ENCODE measurements around the gene ZRSR2. TPM values are rescaled to one million over a fixed set of nuclear protein-coding genes. Genes with fewer than 3 reads are reported as not detected.
"Not testable (repeated sequence)": the region's sequence is repeated elsewhere in the genome, so short reads cannot be mapped to it uniquely, and the experiment has no call there.

ZRSR2 gene
- 10 to 100 TPM; 11.1 to 13.1 TPM for total RNA-seq
- long read RNA-seq, donor 1, partial matches to known transcripts: 2 of 8 reads
- long read RNA-seq, donor 1, other reads (novel, unspliced or antisense): 2 of 8 reads
- long read RNA-seq, donor 2, transcript ZRSR2-201 (11 exons, 1,491 nt): major isoform, 9 of 12 reads
- long read RNA-seq, donor 2, partial matches to known transcripts: 1 of 12 reads
- long read RNA-seq, donor 2, other reads (novel, unspliced or antisense): 2 of 12 reads

DNA sequence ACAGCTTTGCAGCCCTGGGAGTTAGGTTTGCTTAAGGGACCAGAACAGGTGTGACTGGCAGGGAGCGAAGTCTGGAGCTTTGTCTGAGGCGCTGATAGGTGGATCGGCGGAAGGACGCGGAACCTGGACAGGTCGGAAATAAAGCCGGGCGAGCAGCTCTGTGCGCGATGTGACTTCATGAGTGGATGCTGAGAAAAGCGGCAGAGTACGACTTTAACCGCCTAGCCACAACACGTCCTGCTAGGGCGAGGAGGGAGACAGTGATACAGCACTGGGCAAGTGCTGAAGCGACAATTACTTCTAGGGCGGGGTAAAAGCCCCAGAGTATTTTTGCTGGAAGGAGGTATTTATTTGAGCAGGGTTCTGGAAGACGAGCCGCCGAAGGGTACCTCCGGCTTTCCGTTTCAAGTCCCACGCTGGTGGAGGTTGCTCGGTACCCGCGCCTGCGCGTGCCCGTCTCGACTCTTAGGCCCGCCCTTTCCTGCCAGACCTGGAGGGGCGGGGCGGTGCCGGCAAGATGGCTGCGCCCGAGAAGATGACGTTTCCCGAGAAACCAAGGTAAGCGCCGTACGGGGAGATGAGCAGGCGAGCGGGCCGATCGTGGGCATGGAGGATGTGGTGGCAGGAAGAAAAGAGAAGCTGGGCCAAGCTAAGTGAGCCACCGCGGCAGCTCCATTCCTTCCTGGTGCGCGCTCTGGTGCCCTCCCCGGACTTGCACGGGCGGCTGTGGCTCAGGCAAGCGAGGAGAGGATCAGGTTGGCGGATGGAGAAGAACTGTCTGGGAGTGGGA, at the start of gene ZRSR2:
TSS of gene ZRSR2 (plus strand) at position 506 of the 790 bp plus-strand sequence. CDS start at position 518, 12 bp downstream.
- peak; percentile 95 for DNase-seq (ENCODE audit: low spot score)
- intact Hi-C loops (cut with DNase I): no loop called here

DNA sequence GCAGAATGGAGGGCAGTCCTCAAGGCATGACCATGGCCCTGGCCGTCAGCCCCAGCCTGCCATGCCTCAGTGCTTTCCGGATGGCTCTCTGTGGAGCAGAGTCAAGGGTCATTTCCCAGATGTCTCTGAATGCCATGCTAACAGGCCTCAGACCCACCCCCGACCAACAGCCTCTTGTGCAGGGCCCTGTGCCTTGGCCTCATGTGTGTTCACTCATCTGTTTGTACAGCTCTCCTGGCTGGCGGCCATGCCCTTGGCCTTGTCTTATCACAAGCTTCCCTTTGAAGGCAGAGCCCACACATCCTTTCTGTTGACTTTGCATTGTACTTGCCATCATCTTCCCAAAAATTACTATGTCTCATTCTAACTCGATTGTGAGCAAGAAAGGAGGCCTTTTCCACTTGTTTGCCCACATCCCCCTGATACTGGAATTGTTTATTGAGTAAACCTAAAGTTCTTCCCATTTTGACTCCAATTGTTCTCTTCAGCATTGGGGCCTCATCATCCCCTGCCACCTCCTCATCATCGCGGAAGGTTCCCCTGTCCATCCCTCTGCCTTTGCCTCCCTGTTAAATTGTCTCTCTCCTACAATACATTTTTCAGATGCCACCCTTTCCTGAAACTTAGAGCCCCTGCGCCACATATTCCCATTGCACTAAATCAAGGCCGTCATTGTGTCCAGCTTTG, 46.0 kb upstream of the ZRSR2 start:
- intact Hi-C loops (cut with DNase I): no loop called here
- DNase-seq (ENCODE audit: low spot score): no peak

GRCh38 chrX:15745179-15745578, 45.1 kb upstream of the ZRSR2 start:
- DNase-seq (ENCODE audit: low spot score): no peak
- intact Hi-C loops (cut with DNase I): no loop called here

DNA sequence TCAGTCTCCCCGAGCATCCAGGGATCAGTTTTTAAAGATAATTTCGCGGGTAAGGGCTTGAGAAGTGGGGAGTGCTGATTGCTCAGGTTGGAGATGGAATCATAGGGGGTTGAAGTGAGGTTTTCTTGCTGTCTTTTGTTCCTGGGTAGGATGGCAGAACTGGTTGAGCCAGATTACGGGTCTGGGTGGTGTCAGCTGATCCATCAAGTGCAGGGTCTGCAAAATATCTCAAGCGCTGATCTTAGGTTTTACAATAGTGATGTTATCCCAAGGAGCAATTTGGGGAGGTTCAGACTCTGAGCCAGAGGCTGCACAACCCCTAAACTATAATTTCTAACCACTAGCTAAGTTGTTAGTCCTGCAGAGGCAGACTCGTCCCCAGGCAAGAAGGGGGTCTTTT, 43.6 kb upstream of the ZRSR2 start:
- intact Hi-C loops (cut with DNase I); DNase-seq (ENCODE audit: low spot score): not testable (repeated sequence)

- DNase-seq (ENCODE audit: low spot score): no peak
- intact Hi-C loops (cut with DNase I): no loop called here
Observed at GRCh38 chrX:15747626-15748173, 42.6 kb upstream of the ZRSR2 start.

- DNase-seq (ENCODE audit: low spot score): no peak
- intact Hi-C loops (cut with DNase I): no loop called here
Observed at GRCh38 chrX:15748841-15749240, 41.4 kb upstream of the ZRSR2 start.

DNA sequence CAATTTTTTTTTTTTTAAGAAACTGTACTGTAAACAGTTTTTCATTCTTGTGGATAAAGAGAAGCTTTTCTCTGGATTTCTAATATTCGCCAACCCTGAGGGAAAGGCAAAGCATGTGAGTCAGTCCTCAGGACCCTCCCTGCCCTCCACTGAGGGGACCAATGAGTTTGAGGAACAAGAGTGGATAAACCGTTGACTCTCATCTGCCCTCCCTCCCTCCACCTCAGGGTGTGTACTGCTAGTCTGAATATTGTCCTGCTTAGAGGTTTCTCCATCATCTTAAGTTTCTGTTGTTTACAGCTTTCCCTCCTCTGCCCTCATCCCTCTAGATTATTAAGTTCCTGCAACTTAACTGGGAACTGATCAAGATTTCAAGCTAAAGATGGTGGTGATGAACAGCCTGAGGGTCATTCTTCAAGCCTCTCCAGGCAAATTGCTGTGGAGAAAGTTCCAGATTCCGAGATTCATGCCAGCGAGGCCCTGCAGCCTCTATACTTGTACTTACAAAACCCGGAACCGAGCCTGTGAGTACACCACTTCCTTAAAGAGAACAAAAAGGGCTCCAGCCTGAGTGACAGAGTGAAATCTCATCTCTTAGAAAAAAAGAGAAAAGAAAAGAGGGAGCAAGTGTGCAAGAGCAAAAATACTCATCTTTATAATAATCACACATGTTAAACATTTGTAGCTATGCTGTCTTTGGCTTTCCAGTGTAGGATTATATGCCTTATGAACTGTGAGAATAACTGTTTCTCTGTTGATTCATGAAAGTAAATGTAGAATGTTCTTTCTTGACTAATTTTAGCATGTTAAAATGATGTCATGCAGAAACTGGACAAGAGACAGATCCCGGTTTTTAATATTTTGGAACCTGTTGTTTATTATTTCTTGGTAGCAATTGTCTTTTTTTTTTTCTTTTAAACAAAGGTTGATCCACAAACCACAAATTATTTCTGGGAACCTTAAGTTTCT, 40.4 kb upstream of the ZRSR2 start:
- intact Hi-C loops (cut with DNase I): no loop called here
- DNase-seq (ENCODE audit: low spot score): no peak

DNA sequence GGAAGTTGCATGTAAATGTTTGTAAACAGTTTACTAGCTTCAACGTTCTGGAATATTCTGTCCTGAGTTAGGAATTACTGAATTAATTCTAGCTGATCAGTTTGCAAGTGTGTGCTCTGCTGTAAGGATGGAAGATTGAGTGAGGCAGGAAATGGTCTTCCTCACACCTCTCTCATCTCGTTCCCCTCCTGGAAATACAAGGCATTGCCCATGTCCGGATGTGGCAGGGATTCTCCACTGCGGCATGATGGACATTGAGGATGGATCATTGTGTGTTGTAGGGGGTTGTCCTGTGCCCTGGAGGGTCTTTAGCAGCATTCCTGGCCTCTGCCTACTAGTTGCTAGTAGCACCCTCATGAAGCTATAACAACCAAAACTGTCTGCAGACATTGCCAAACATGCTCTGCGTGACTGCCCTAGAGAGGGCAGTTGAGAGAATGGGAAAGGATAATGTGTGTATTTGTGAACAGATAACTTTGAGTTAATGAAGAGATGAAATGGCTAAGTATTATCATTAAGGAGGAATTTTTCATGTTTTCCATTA, 39.6 kb upstream of the ZRSR2 start:
- intact Hi-C loops (cut with DNase I): no loop called here
- DNase-seq (ENCODE audit: low spot score): no peak

GRCh38 chrX:15751155-15751819, 39.0 kb upstream of the ZRSR2 start:
- intact Hi-C loops (cut with DNase I): no loop called here
- DNase-seq (ENCODE audit: low spot score): no peak

DNA sequence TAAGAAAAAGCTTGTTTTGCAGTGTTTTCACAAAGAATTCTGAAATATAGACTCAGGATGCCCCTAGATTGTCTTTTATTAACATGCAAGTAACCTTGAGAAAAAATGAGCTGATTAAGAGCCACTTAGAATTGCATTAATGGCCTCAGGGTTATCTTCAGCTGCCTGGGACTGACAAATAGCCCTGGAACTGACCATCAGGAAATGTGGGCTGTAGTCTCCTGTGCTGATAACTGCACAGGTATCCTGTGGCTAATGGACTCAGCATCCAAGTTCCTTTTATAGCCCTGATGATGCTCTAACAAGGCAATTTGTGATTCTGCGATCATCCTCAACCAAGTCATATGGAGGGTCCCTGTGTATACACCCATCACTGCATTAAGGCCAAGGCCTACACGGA, 35.2 kb upstream of the ZRSR2 start:
- intact Hi-C loops (cut with DNase I): no loop called here
- no peak for DNase-seq (ENCODE audit: low spot score)

GRCh38 chrX:15758140-15758539, 32.1 kb upstream of the ZRSR2 start:
- DNase-seq (ENCODE audit: low spot score): no peak

DNA sequence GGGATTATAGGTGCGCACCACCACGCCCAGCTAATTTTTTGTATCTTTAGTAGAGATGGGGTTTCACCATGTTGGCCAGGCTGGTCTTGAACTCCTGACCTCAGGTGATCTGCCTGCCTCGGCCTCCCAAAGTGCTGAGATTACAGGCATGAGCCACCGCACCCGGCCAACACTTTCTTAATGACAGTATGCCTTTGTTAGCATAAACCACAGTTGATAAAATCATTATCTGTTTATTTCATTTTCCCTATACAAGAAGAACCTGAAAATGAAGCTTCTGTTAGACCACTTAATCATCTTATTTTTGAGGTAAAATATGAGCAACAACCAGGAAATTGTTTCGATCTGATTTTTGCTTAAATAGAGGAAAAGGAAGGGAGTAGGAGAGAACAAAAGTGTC, 30.4 kb upstream of the ZRSR2 start:
- intact Hi-C loops (cut with DNase I); DNase-seq (ENCODE audit: low spot score): not testable (repeated sequence)

More at GRCh38 chrX:15758140-15758539, 32.1 kb upstream of the ZRSR2 start:
- intact Hi-C loops (cut with DNase I): no loop called here

- intact Hi-C loops (cut with DNase I): no loop called here
- DNase-seq (ENCODE audit: low spot score): no peak
Observed at GRCh38 chrX:15761564-15762191, 28.6 kb upstream of the ZRSR2 start.

GRCh38 chrX:15769300-15769954, 20.9 kb upstream of the ZRSR2 start:
- no peak for DNase-seq (ENCODE audit: low spot score)
- intact Hi-C loops (cut with DNase I): no loop called here

GRCh38 chrX:15781961-15782699, 8.2 kb upstream of the ZRSR2 start:
- intact Hi-C loops (cut with DNase I): no loop called here
- no peak for DNase-seq (ENCODE audit: low spot score)

DNA sequence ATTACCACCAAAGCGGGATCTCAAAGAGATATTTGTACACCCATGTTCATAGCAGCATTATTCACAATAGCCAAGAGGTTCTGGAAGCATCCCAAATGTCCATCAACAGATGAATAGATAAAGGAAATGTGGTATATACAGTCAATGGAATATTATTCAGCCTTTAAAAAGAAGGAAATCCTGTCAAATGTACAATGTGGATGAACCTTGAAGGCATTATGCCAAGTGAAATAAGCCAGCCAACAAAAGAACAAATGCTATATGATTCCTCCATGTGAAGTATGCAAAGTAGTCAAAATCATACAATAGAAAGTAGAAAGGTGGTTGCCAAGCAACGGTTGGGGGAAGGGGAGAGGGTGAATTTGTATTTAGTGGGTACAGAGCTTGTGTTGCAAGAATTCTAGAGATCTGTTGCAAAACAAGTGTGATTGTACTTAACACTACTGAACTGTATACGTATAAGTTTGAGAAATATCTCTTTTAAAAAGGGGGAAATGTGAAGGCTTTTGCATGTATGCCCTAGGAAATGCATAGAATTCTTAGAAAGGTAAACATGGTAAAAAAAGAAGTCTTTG, 5.0 kb upstream of the ZRSR2 start:
- intact Hi-C loops (cut with DNase I): no loop called here
- DNase-seq (ENCODE audit: low spot score): no peak

Measured in posterior vena cava (tissue), 2 donors.